Tibial artery (tissue), 4 donors: ENCODE data around the gene SETD3.

Experiments
- DNase-seq, 2 donors: peaks; one replicate each; pipeline ENCODE4 v3.0.0-alpha.2; 2019
- H3K27ac ChIP-seq, 2 donors: fragments of 200-600 bp; sonication (generic) in 1 of 2; 1 replicate in 1 of 2; 2 replicates in 1 of 2; pipeline ENCODE4 v1.5.1; 2018 to 2019; ENCODE audit warnings: mild to moderate bottlenecking in 1 of 2
- H3K27me3 ChIP-seq, 2 donors: fragments of 200-600 bp; sonication (generic) in 1 of 2; one replicate each; pipeline versions ENCODE4 v1.5.1 to v1.6.0; 2016 to 2019
- H3K36me3 ChIP-seq, 3 donors: fragments of 200-600 bp; sonication (generic) in 2 of 3; one replicate each; pipeline ENCODE4 v1.5.1; 2016 to 2019; ENCODE audit warnings: mild to moderate bottlenecking in 2 of 3
- H3K4me1 ChIP-seq, 4 donors: fragments of 200-600 bp; sonication (generic) in 2 of 4; 1 replicate in 3 of 4; 2 replicates in 1 of 4; pipeline ENCODE4 v1.5.1; 2016 to 2019
- H3K4me3 ChIP-seq, 2 donors: fragments of 200-600 bp; sonication (generic) in 1 of 2; 1 replicate in 1 of 2; 2 replicates in 1 of 2; pipeline ENCODE4 v1.5.1; 2018 to 2019; ENCODE audit warnings: mild to moderate bottlenecking in 2 of 2
- H3K9me3 ChIP-seq, 3 donors: fragments of 200-600 bp; sonication (generic) in 1 of 3; one replicate each; pipeline ENCODE4 v1.5.1; 2016 to 2019
- CTCF ChIP-seq, 2 experiments: fragments of 200-600 bp in 1 of 2; fragments of 450-650 bp in 1 of 2; IDR thresholded peaks; one replicate each; pipeline ENCODE4 v1.5.1; 2017 to 2019; ENCODE audit warnings: antibody characterized with exemption in 2 of 2, mild to moderate bottlenecking in 1 of 2, moderate library complexity in 1 of 2
- intact Hi-C: fragments of 100-400 bp; cut with DNase I; formaldehyde crosslinking; loops from one replicate; pipeline ENCODE4 v1.15.0; 2023; ENCODE audit warnings: low total_unique reads

SETD3 gene

GRCh38 chr14:99363051-99363450 is 117.6 kb downstream of the SETD3 start:
- intact Hi-C loops = no loop called here
- TF ChIP-seq CTCF (IDR thresholded peaks at IDR 0.05) = no peak
- no peak overlapping the region for H3K27ac ChIP-seq

DNA sequence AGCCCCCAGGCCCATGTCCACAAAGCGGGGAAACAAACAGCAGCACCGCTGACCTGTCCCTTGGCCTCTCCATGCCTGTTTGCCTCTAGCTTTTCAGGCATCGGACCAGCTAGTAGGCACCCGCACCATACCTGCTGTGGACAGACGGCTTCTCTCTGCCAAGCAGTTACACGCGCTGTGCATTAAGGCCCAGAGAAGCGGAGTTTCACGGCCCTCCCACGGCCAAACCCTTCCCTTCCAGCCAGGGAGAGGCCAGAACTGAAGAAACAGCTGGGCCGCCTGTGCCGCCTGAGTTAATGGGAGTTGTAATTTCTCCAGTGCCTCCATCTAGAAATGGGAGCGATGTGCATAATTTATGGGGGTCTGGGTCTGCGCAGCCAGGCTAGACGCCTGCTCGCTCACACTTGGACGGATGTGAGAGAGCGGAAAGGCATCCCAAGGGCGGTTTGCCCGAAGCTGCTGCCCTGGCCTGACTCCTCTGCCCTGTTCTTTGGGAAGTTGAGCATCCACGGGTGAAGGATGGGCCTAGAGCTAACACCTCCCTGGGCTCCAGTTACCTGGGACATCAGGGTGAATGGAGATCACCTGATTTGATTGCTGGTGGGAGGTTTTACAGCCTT is 119.0 kb downstream of the SETD3 start:
- no peak for TF ChIP-seq CTCF (IDR thresholded peaks at IDR 0.05)
- no peak overlapping the region for H3K4me3 ChIP-seq
- H3K9me3 ChIP-seq = no peaks in the 10 kb centered on the region
- intact Hi-C loops = no loop called here
- no peak overlapping the region for H3K27ac ChIP-seq
- peaks cover 0 to 7% of the 10 kb centered on the region in 2 donors for H3K27me3 ChIP-seq
- H3K36me3 ChIP-seq = no peaks in the 10 kb centered on the region
- no peaks in the 10 kb centered on the region for H3K4me1 ChIP-seq
- DNase-seq = no peak

More at GRCh38 chr14:99363051-99363450, 117.6 kb downstream of the SETD3 start:
- Histone ChIP-seq H3K4me1 (no peaks in the 10 kb centered on the region), H3K27me3 (no peaks in the 10 kb centered on the region), H3K9me3 (no peaks in the 10 kb centered on the region), H3K4me3 (no peak overlapping the region), H3K36me3 (no peaks in the 10 kb centered on the region)
- no peak for DNase-seq

DNA sequence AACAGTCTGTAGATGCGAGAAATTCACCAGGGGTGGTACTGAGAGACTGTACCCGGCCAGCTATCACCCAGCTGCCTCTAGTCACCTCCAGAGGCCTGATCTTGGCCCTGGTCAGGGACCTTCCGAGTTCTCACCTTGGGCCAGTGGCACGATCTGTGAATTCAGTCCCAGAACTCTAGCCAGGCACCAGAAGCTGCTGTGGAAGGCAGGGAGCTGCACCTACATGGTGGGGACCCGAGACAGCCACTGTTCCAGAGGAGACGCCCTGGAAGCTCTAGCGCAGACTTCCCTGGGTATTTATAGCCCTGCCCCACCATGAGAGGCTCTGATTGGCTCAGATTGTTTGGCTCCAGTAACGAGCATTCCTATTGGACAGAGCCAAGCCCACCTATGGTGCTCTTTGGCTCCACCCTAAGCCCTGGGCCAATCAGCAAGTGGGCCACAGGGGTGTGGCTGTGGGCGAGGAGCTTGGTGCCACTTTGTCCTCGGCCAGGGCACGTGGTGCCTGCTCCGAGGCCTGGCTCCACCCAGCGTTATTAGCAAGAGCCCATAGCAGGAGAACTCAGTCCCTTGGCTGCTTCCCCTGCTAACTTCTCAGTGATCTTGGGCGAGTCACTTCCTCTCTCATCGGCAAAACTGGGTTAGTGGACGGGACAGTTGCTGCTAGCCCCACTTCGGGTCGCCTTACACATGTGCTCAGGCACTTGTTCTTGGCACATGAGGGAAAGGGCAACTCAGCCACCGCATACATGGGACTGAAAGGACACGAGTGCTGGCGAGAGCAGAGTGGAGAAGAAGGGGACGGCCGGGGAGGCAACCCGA is 119.7 kb downstream of the SETD3 start:
- no peaks in the 10 kb centered on the region for H3K4me1 ChIP-seq
- H3K36me3 ChIP-seq = no peaks in the 10 kb centered on the region
- no peak overlapping the region for H3K4me3 ChIP-seq
- no peak for TF ChIP-seq CTCF (IDR thresholded peaks at IDR 0.05)
- peaks cover 0 to 7% of the 10 kb centered on the region in 2 donors for H3K27me3 ChIP-seq
- intact Hi-C loops = no loop called here
- no peak for DNase-seq
- no peaks in the 10 kb centered on the region for H3K9me3 ChIP-seq
- H3K27ac ChIP-seq = no peak overlapping the region

GRCh38 chr14:99359906-99360305 is 120.8 kb downstream of the SETD3 start:
- DNase-seq = no peak
- Histone ChIP-seq H3K4me1 (no peaks in the 10 kb centered on the region), H3K27me3 (peaks cover 0 to 7% of the 10 kb centered on the region in 2 donors), H3K36me3 (no peaks in the 10 kb centered on the region), H3K27ac (no peak overlapping the region), H3K9me3 (no peaks in the 10 kb centered on the region), H3K4me3 (no peak overlapping the region)
- no peak for TF ChIP-seq CTCF (IDR thresholded peaks at IDR 0.05)
- intact Hi-C loops = no loop called here

DNA sequence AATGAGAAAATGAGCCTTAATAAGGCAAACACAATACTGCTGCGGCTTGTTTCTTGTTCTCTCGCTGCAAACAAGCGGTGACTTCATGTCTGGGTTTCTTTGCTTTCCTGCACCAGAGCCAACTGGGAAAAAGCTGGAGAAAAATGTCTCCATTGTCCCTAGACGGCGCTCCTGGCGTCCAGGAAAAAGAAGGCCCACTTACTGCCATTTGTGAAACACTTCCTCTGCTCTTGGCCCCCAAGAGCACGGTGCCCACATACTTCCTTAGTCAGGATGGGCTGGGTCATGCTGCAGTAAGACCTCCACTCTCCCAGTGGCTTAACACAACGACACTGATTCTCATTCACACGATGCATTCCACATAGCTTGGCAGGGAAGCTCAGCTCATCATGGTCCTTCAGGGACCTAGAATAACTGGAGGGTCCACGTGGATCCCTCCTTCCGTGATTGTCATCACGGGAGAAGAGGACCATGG is 122.7 kb downstream of the SETD3 start:
- intact Hi-C loops = no loop called here
- Histone ChIP-seq H3K27ac (no peak overlapping the region), H3K9me3 (peaks cover 0 to 4% (median 0%) of the 10 kb centered on the region in 3 donors), H3K27me3 (peaks cover 0 to 13% of the 10 kb centered on the region in 2 donors), H3K36me3 (no peaks in the 10 kb centered on the region), H3K4me1 (no peaks in the 10 kb centered on the region), H3K4me3 (no peak overlapping the region)
- no peak for TF ChIP-seq CTCF (IDR thresholded peaks at IDR 0.05)
- no peak for DNase-seq
